HG02981 (cell line): ENCODE data around the gene RNF223.

ENCODE experiments used
- ATAC-seq: cut with Tn5 transposase; IDR thresholded peaks from one replicate; pipeline ENCODE4 v1.9.1; 2021; ENCODE audit warnings: mild to moderate bottlenecking, moderate library complexity; ENCODE audit not compliant: unreplicated experiment

RNF223 gene

GRCh38 chr1:1047407-1047806, 26.7 kb downstream of the RNF223 start:
- ATAC-seq = no peak

DNA sequence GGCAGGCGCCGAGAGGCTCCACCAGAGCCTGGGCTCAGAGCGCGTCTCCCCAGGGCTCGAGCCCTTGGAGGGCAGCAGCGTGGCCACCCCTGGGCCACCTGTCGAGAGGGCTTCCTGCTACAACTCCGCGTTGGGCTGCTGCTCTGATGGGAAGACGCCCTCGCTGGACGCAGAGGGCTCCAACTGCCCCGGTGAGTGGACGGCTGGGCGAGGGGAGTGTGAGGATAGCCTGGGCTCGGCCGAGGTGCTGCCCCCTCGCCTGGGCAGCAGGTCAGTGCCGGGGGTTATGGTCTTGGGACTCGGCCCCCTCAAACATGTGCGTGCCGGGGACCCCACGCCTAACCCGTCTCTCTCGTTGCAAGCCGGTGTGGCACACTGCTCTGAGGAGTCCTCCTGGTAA, 27.3 kb downstream of the RNF223 start:
- ATAC-seq = no peak

- ATAC-seq = no peak
These were observed 27.9 kb downstream of the RNF223 start for GRCh38 chr1:1046243-1046642.

DNA sequence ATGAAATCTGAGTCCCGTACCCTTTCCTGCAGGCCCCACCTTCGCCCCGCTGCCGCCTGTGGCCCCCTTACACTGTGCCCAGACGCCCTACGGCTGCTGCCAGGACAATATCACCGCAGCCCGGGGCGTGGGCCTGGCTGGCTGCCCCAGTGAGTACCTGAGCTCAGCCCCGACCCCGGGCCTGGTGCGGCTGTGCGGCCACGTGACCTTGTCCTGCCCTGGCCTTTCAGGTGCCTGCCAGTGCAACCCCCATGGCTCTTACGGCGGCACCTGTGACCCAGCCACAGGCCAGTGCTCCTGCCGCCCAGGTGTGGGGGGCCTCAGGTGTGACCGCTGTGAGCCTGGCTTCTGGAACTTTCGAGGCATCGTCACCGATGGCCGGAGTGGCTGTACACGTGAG, 29.0 kb downstream of the RNF223 start:
- ATAC-seq = no peak

- ATAC-seq = no peak
These were observed 29.5 kb downstream of the RNF223 start for GRCh38 chr1:1044455-1045078.

- ATAC-seq = no peak
These were observed 30.2 kb downstream of the RNF223 start for GRCh38 chr1:1043921-1044320.

- no peak for ATAC-seq
These were observed 30.7 kb downstream of the RNF223 start for GRCh38 chr1:1043411-1043810.

- no peak for ATAC-seq
These were observed 31.3 kb downstream of the RNF223 start for GRCh38 chr1:1042835-1043234.

DNA sequence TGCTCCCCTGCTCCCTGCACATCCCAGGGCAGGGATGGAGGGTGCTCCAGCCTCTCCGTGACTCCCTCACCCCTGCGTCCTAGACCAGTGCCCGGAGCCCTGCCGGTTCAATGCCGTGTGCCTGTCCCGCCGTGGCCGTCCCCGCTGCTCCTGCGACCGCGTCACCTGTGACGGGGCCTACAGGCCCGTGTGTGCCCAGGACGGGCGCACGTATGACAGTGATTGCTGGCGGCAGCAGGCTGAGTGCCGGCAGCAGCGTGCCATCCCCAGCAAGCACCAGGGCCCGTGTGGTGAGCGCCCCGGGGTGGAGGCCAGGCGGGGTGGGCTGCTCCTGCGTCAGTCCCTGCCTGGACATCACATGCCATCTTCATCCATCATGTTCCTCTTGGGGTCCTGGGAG, 32.2 kb downstream of the RNF223 start:
- no peak for ATAC-seq

GRCh38 chr1:1041092-1041523, 33.0 kb downstream of the RNF223 start:
- ATAC-seq = no peak

GRCh38 chr1:1040004-1040991, 33.8 kb downstream of the RNF223 start:
- ATAC-seq = peak; percentile 42

DNA sequence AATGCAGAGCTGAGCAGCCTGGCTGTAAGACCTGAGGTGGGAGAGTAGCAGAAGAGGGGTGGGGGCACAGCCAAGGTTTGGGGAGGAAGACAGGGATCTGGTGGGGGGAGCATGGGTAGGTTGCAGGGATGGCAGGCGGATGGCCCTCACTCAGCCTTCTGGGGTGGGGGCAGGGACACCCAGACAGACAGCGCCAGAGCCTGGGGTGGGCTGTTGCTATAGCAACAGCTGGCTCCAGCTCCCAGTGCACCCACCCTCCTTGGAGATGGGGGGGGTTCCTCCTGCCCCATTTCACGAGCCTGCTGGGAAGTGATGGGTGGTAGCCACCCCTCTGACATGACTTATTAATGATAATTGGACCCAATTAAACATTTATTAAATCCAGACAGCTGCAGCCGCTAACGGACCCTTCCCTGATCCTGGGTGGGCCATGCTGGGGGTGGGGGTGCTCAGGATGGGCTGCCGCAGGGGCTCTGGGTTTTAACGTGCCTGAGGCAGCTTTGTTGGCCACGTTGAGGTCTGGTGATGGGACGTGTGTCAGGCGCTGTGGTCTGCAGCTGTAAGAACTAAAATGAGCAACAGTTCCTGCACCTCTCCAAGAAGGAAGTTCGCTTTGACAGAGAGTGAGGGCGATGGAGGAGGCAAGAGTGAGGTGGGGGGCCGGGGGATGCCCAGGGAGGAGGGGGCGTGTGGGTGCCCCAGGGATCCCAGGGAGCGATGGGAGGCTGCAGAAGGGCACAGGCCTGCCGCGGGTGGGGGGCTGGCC, 34.8 kb downstream of the RNF223 start:
- ATAC-seq = no peak

- ATAC-seq = peak; percentile 61
These were observed 35.4 kb downstream of the RNF223 start for GRCh38 chr1:1038694-1039093.

GRCh38 chr1:1037366-1038327, 36.5 kb downstream of the RNF223 start:
- no peak for ATAC-seq

DNA sequence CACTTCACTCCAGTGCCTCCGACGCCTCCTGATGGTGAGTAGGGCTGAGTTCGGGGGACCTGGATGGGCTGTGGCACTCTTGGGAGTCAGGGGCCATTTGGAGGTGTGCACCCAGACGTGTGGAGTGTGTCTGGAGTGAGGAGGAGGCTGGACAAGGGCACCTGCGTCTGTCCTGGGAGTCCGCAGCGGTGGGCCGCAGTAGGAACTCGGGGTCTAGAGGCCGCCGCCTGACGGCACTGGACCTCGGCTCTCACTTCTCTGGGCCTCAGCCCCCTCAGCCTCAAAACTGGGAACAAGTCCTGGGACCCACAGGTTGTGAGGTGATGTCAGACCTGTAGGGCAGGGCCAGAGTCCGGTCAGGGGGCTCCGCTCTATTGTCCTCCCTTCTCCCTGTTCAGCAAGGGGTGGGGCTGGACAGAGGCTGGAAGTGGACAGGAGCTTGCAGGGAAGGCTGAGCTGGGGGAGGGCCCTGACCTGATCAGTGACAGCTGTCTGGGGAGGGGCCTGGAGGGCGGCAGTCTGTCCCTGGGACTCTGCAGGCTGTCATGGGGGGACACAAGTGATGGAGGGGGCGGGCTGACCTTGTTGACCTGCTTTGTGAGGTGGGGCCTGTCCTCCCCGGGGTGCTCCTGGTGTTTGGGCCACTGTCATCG, 38.7 kb downstream of the RNF223 start:
- no peak for ATAC-seq

- ATAC-seq = no peak
These were observed 39.7 kb downstream of the RNF223 start for GRCh38 chr1:1034439-1034781.

GRCh38 chr1:1033731-1034438, 40.2 kb downstream of the RNF223 start:
- no peak for ATAC-seq

DNA sequence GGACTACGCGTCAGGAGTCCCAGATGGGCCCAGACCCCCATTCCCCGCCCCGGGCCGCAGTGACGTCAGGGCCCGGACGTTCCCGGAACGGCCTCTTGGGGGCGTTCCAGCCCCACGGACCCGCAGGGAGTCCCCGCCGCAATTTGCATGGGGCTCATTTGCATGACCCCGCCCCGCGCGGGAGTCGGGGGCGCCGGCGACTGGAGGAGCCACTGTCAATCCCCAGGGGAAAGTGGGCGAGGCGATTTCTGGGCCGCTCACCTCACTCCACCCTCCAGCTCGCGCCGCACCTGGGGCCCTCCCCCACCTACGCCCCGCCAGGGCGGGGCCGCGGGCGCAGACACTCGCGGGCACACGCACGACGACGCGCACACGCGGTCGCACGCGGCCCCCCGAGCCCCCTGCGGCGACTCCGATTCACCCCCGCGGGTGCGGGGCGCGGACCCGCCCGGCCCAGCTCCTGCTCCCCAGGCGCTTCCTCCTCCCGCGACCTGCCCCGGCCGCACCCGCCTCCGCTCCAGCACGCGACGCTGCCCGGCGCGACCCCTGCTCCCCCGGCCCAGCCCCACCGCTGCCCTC, 41.0 kb downstream of the RNF223 start:
- peak; percentile 83 for ATAC-seq

DNA sequence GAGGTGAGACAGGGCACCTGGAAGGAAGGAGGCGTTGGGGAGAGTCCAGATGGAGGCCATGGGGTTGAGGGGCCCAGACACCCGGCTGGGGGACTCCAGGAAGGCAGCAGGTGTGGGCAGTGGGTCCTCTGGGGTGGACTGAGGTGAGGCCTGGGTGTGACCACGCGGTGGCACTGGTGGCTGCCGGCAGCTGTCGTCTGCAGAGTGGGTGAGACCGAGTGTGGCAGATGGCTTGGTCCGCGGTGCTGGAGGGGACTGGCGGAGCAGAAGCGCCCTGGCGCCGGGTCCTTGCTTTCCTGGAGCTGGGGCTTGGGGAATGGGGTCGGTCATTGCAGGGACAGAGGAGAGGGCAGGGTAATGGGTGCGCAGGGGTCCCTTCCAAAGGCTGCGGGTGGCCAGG, 41.7 kb downstream of the RNF223 start:
- no peak for ATAC-seq
